BLaER1 treated with 17β-estradiol and CSF1 and Interleukin-3, amounts not matched to agents 10 nM and 100 nM (cell line): Measurements from ENCODE around the gene PFKP.

Experiments
- H3K27ac ChIP-seq, 11 experiments: shearing (Covaris generic); formaldehyde crosslinking; 2 replicates each; pipeline ENCODE4 v1.8.1; 2022
- H3K27me3 ChIP-seq, 11 experiments: shearing (Covaris generic); formaldehyde crosslinking; 2 replicates each; pipeline ENCODE4 v1.8.1; 2022
- H3K36me3 ChIP-seq, 11 experiments: shearing (Covaris generic); formaldehyde crosslinking; 2 replicates each; pipeline ENCODE4 v1.8.1; 2022
- H3K4me1 ChIP-seq, 10 experiments: shearing (Covaris generic); formaldehyde crosslinking; 2 replicates each; pipeline ENCODE4 v1.8.1; 2022
- H3K4me2 ChIP-seq, 11 experiments: shearing (Covaris generic); formaldehyde crosslinking; 2 replicates each; pipeline ENCODE4 v1.8.1; 2022
- H3K4me3 ChIP-seq, 10 experiments: shearing (Covaris generic); formaldehyde crosslinking; 2 replicates each; pipeline ENCODE4 v1.8.1; 2022
- H3K9ac ChIP-seq, 11 experiments: shearing (Covaris generic); formaldehyde crosslinking; 2 replicates each; pipeline ENCODE4 v1.8.1; 2022
- H3K9me3 ChIP-seq, 11 experiments: shearing (Covaris generic); formaldehyde crosslinking; replicated peaks in 1 of 11; 2 replicates each; pipeline ENCODE4 v1.8.1; 2022
- H4K20me1 ChIP-seq, 11 experiments: shearing (Covaris generic); formaldehyde crosslinking; 2 replicates each; pipeline ENCODE4 v1.8.1; 2022
- Cebpa-rat ChIP-seq, 11 experiments: shearing (Covaris generic); IDR thresholded peaks; 2 replicates each; pipeline ENCODE4 v1.8.1; 2022

Gene PFKP

GRCh38 chr10:3146289-3146688, 78.9 kb downstream of the PFKP start:
- Histone ChIP-seq H3K27ac (no peak overlapping the region), H3K4me3 (no peak overlapping the region), H4K20me1 (peaks cover 0 to 44% (median 21%) of the 10 kb centered on the region in 11 experiments; a peak in 14 of 22 replicates), H3K9me3 (no peaks in the 10 kb centered on the region), H3K27me3 (no peaks in the 10 kb centered on the region), H3K36me3 (peaks cover 100% of the 10 kb centered on the region in 11 experiments), H3K4me1 (no peaks in the 10 kb centered on the region), H3K4me2 (no peak overlapping the region), H3K9ac (no peak overlapping the region)
- TF ChIP-seq Cebpa-rat (IDR thresholded peaks at IDR 0.05), result no peak

- Histone ChIP-seq H4K20me1 (peaks cover 0 to 39% (median 16%) of the 10 kb centered on the region in 11 experiments; a peak in 14 of 22 replicates), H3K27me3 (no peaks in the 10 kb centered on the region), H3K4me3 (no peak overlapping the region), H3K27ac (no peak overlapping the region), H3K4me1 (no peaks in the 10 kb centered on the region), H3K9ac (no peak overlapping the region), H3K4me2 (no peak overlapping the region), H3K9me3 (no peaks in the 10 kb centered on the region), H3K36me3 (peaks cover 100% of the 10 kb centered on the region in 11 experiments)
- no peak for TF ChIP-seq Cebpa-rat (IDR thresholded peaks at IDR 0.05)
Measured at GRCh38 chr10:3147117-3147820, 79.9 kb downstream of the PFKP start.

- no peaks in the 10 kb centered on the region for H3K4me1 ChIP-seq
- H4K20me1 ChIP-seq, result peaks cover 0 to 41% (median 16%) of the 10 kb centered on the region in 11 experiments; a peak in 13 of 22 replicates
- H3K9me3 ChIP-seq, result no peaks in the 10 kb centered on the region
- no peak for TF ChIP-seq Cebpa-rat (IDR thresholded peaks at IDR 0.05)
- H3K9ac ChIP-seq, result no peak overlapping the region
- no peak overlapping the region for H3K4me3 ChIP-seq
- no peak overlapping the region for H3K4me2 ChIP-seq
- peaks cover 100% of the 10 kb centered on the region in 11 experiments for H3K36me3 ChIP-seq
- no peaks in the 10 kb centered on the region for H3K27me3 ChIP-seq
- no peak overlapping the region for H3K27ac ChIP-seq
Measured at GRCh38 chr10:3148041-3148440, 80.7 kb downstream of the PFKP start.

GRCh38 chr10:3148994-3149393, 81.6 kb downstream of the PFKP start:
- no peak overlapping the region for H3K4me2 ChIP-seq
- no peak overlapping the region for H3K9ac ChIP-seq
- peaks cover 99 to 100% (median 100%) of the 10 kb centered on the region in 11 experiments for H3K36me3 ChIP-seq
- H3K4me1 ChIP-seq, result no peaks in the 10 kb centered on the region
- no peak for TF ChIP-seq Cebpa-rat (IDR thresholded peaks at IDR 0.05)
- H3K9me3 ChIP-seq, result no peaks in the 10 kb centered on the region
- H4K20me1 ChIP-seq, result peaks cover 0 to 32% (median 15%) of the 10 kb centered on the region in 11 experiments; a peak in 13 of 22 replicates
- H3K27ac ChIP-seq, result no peak overlapping the region
- no peaks in the 10 kb centered on the region for H3K27me3 ChIP-seq
- H3K4me3 ChIP-seq, result no peak overlapping the region

- Histone ChIP-seq H3K36me3 (peaks cover 99 to 100% (median 100%) of the 10 kb centered on the region in 11 experiments), H3K27ac (no peak overlapping the region)
Measured at GRCh38 chr10:3149918-3150317, 82.6 kb downstream of the PFKP start.

GRCh38 chr10:3150366-3150765, 83.0 kb downstream of the PFKP start:
- H3K4me1 ChIP-seq, result no peaks in the 10 kb centered on the region

More at GRCh38 chr10:3149918-3150317, 82.6 kb downstream of the PFKP start:
- H3K9me3 ChIP-seq, result no peaks in the 10 kb centered on the region
- H3K4me1 ChIP-seq, result no peaks in the 10 kb centered on the region
- no peak overlapping the region for H3K4me3 ChIP-seq
- peaks cover 0 to 30% (median 10%) of the 10 kb centered on the region in 11 experiments; a peak in 13 of 22 replicates for H4K20me1 ChIP-seq
- no peak overlapping the region for H3K9ac ChIP-seq
- H3K27me3 ChIP-seq, result no peaks in the 10 kb centered on the region
- no peak for TF ChIP-seq Cebpa-rat (IDR thresholded peaks at IDR 0.05)
- H3K4me2 ChIP-seq, result no peak overlapping the region

GRCh38 chr10:3150961-3151360, 83.6 kb downstream of the PFKP start:
- Histone ChIP-seq H3K9ac (no peak overlapping the region), H3K27ac (no peak overlapping the region), H3K4me3 (no peak overlapping the region), H4K20me1 (peaks cover 0 to 33% (median 10%) of the 10 kb centered on the region in 11 experiments; a peak in 11 of 22 replicates), H3K4me2 (no peak overlapping the region), H3K36me3 (peaks cover 99 to 100% (median 100%) of the 10 kb centered on the region in 11 experiments), H3K27me3 (no peaks in the 10 kb centered on the region), H3K9me3 (no peaks in the 10 kb centered on the region), H3K4me1 (no peaks in the 10 kb centered on the region)
- no peak for TF ChIP-seq Cebpa-rat (IDR thresholded peaks at IDR 0.05)

More at GRCh38 chr10:3150366-3150765, 83.0 kb downstream of the PFKP start:
- Histone ChIP-seq H3K4me3 (no peak overlapping the region), H3K9me3 (no peaks in the 10 kb centered on the region), H3K9ac (no peak overlapping the region), H3K4me2 (no peak overlapping the region), H3K36me3 (peaks cover 99 to 100% (median 100%) of the 10 kb centered on the region in 11 experiments), H3K27ac (no peak overlapping the region), H3K27me3 (no peaks in the 10 kb centered on the region), H4K20me1 (peaks cover 0 to 33% (median 10%) of the 10 kb centered on the region in 11 experiments; a peak in 13 of 22 replicates)
- no peak for TF ChIP-seq Cebpa-rat (IDR thresholded peaks at IDR 0.05)

- Histone ChIP-seq H3K4me1 (no peaks in the 10 kb centered on the region), H3K27me3 (no peaks in the 10 kb centered on the region), H3K27ac (no peak overlapping the region), H3K9ac (0 out of 22 replicates have a peak overlapping the region, but pooled peaks of 1 of the 11 experiments have one; percentile 14), H3K4me2 (no peak overlapping the region), H3K4me3 (no peak overlapping the region), H4K20me1 (peaks cover 0 to 33% (median 10%) of the 10 kb centered on the region in 11 experiments; a peak in 11 of 22 replicates), H3K36me3 (peaks cover 92 to 100% (median 98%) of the 10 kb centered on the region in 11 experiments), H3K9me3 (no peaks in the 10 kb centered on the region)
- no peak for TF ChIP-seq Cebpa-rat (IDR thresholded peaks at IDR 0.05)
Measured at GRCh38 chr10:3151889-3152565, 84.7 kb downstream of the PFKP start.

GRCh38 chr10:3152566-3152935, 85.2 kb downstream of the PFKP start:
- Histone ChIP-seq H3K36me3 (peaks cover 91 to 100% (median 98%) of the 10 kb centered on the region in 11 experiments), H3K4me1 (no peaks in the 10 kb centered on the region)

More at GRCh38 chr10:3152566-3152935, 85.2 kb downstream of the PFKP start:
- H4K20me1 ChIP-seq, result peaks cover 0 to 29% (median 10%) of the 10 kb centered on the region in 11 experiments; a peak in 11 of 22 replicates
- H3K27ac ChIP-seq, result no peak overlapping the region
- no peaks in the 10 kb centered on the region for H3K9me3 ChIP-seq
- H3K4me3 ChIP-seq, result no peak overlapping the region
- 0 out of 22 replicates have a peak overlapping the region, but pooled peaks of 1 of the 11 experiments have one; percentile 14 for H3K9ac ChIP-seq
- no peaks in the 10 kb centered on the region for H3K27me3 ChIP-seq
- no peak for TF ChIP-seq Cebpa-rat (IDR thresholded peaks at IDR 0.05)
- H3K4me2 ChIP-seq, result no peak overlapping the region
